HCT116 (cell line): ENCODE results near the gene CDKAL1. TPM values are rescaled to one million over a fixed set of nuclear protein-coding genes. Genes with fewer than 3 reads are reported as not detected.

Experiments
- ATAC-seq: fragments of 200-7000 bp; cut with Tn5 transposase; 2 replicates; pipeline ENCODE4 v1.9.1; 2020; ENCODE audit warnings: mild to moderate bottlenecking, moderate library complexity
- BruUV-seq: library from RNA; stranded (reverse); fragments of 400-500 nt; replicated peaks from 2 replicates; lab custom pipeline; 2021; lab: Mats Ljungman, UMichigan
- CTCF ChIA-PET: fragments of 300-600 bp; sonication (Branson Sonifier 250); formaldehyde crosslinking; loops from one replicate; lab custom pipeline; 2021; ENCODE audit warnings: antibody characterized with exemption; lab: Charles Lee
- POLR2A ChIA-PET: fragments of 300-600, 350-600 bp; sonication (Branson Sonifier 250); formaldehyde crosslinking; loops from one replicate; lab custom pipeline; 2021; ENCODE audit warnings: antibody characterized with exemption; lab: Charles Lee
- RAD21 ChIA-PET, 2 experiments: fragments of 300-600 bp; sonication (Branson Sonifier 250); formaldehyde crosslinking; loops; one replicate each; lab custom pipeline; 2023; ENCODE audit warnings: low total read pairs in 2 of 2; ENCODE audit not compliant: uncharacterized antibody in 2 of 2, unreplicated experiment in 2 of 2, low non-redundant PET in 1 of 2; lab: Charles Lee
- DNase-seq: peaks from one replicate; pipeline ENCODE4 v3.0.0-alpha.2; 2010; ENCODE audit warnings: low read depth, low spot score
- H2AFZ ChIP-seq: fragments of 200-600 bp; shearing (Covaris generic), sonication (generic); 2 replicates; pipeline ENCODE4 v1.6.1; 2017; ENCODE audit warnings: low read depth, mixed run types, mixed read lengths, antibody characterized with exemption, low read length; ENCODE audit not compliant: poor library complexity, severe bottlenecking
- H3K27ac ChIP-seq: 2 replicates; pipeline ENCODE4 v1.5.1; 2012; ENCODE audit warnings: low read depth, low read length
- H3K27me3 ChIP-seq: fragments of 200-600 bp; sonication (generic); 2 replicates; pipeline ENCODE4 v1.6.1; 2016; ENCODE audit warnings: mixed run types, low read length, mixed read lengths; ENCODE audit not compliant: insufficient read depth
- H3K36me3 ChIP-seq, 2 experiments: fragments of 200-500 bp in 1 of 2; fragments of 200-600 bp in 1 of 2; sonication (Bioruptor generic) in 1 of 2; sonication (generic) in 1 of 2; 2 replicates each; pipeline versions ENCODE4 v1.5.1 to v1.6.1; 2014 to 2016; ENCODE audit warnings: low read length in 2 of 2, inconsistent platforms in 1 of 2, mixed read lengths in 1 of 2, mixed run types in 1 of 2; ENCODE audit not compliant: insufficient read depth in 2 of 2, control insufficient read depth in 1 of 2
- H3K4me1 ChIP-seq, 2 experiments: fragments of 200-600 bp in 1 of 2; sonication (generic) in 1 of 2; 2 replicates each; pipeline versions ENCODE4 v1.5.1 to v1.6.1; 2012 to 2017; ENCODE audit warnings: low read length in 2 of 2, inconsistent platforms in 1 of 2, mild to moderate bottlenecking in 1 of 2, mixed read lengths in 1 of 2, mixed run types in 1 of 2, moderate library complexity in 1 of 2; ENCODE audit not compliant: insufficient read depth in 2 of 2, control insufficient read depth in 1 of 2
- H3K4me2 ChIP-seq: fragments of 200-600 bp; sonication (generic); 2 replicates; pipeline ENCODE4 v1.6.1; 2017; ENCODE audit warnings: mixed run types, low read length, mixed read lengths
- H3K4me3 ChIP-seq, 2 experiments: fragments of 200-600 bp in 1 of 2; sonication (generic) in 1 of 2; replicated peaks in 1 of 2; 2 replicates each; pipeline ENCODE4 v1.5.1; 2011 to 2016; ENCODE audit warnings: low read length in 2 of 2, control low read depth in 1 of 2, low read depth in 1 of 2, mild to moderate bottlenecking in 1 of 2, mixed read lengths in 1 of 2, mixed run types in 1 of 2
- H3K79me2 ChIP-seq: fragments of 200-600 bp; sonication (generic); 2 replicates; pipeline ENCODE4 v1.6.1; 2017; ENCODE audit warnings: mild to moderate bottlenecking, mixed run types, low read length, moderate library complexity, mixed read lengths; ENCODE audit not compliant: insufficient read depth
- H3K9ac ChIP-seq: fragments of 200-600 bp; sonication (generic); 2 replicates; pipeline ENCODE4 v1.6.1; 2016; ENCODE audit warnings: low read length, mixed read lengths
- H3K9me2 ChIP-seq: fragments of 200-600 bp; sonication (generic), shearing (Covaris generic); 2 replicates; pipeline ENCODE4 v1.6.1; 2017; ENCODE audit warnings: mixed run types, mild to moderate bottlenecking, moderate library complexity; ENCODE audit not compliant: insufficient read depth
- H3K9me3 ChIP-seq, 2 experiments: fragments of 200-500 bp in 1 of 2; fragments of 200-600 bp in 1 of 2; sonication (Bioruptor generic) in 1 of 2; sonication (generic) in 1 of 2; 2 replicates each; pipeline ENCODE4 v1.6.1; 2014 to 2017; ENCODE audit warnings: low read length in 2 of 2, mixed read lengths in 2 of 2, inconsistent platforms in 1 of 2, low read depth in 1 of 2, mild to moderate bottlenecking in 1 of 2, mixed run types in 1 of 2, moderate library complexity in 1 of 2; ENCODE audit not compliant: control insufficient read depth in 1 of 2, insufficient read depth in 1 of 2
- H4K20me1 ChIP-seq: fragments of 200-600 bp; sonication (generic), shearing (Covaris generic); 2 replicates; pipeline ENCODE4 v1.6.1; 2017; ENCODE audit warnings: mixed run types, mild to moderate bottlenecking, moderate library complexity; ENCODE audit not compliant: insufficient read depth
- CEBPB ChIP-seq: IDR thresholded peaks from 2 replicates; pipeline ENCODE4 v1.6.1; 2012; ENCODE audit warnings: low read depth
- EGR1 ChIP-seq: IDR thresholded peaks from 2 replicates; pipeline ENCODE4 v1.6.1; 2012; ENCODE audit warnings: low read depth
- EZH2 ChIP-seq: fragments of 200-600 bp; sonication (generic); IDR thresholded peaks from 2 replicates; pipeline ENCODE4 v1.6.1; 2017; ENCODE audit warnings: antibody characterized with exemption, mixed run types
- EZH2phosphoT487 ChIP-seq: fragments of 200-600 bp; IDR thresholded peaks from 2 replicates; pipeline ENCODE4 v1.6.1; 2018; ENCODE audit warnings: antibody characterized with exemption, borderline replicate concordance
- FOSL1 ChIP-seq: IDR thresholded peaks from 2 replicates; pipeline ENCODE4 v1.6.1; 2012; ENCODE audit warnings: low read depth
- POLR2AphosphoS5 ChIP-seq: IDR thresholded peaks from 2 replicates; pipeline ENCODE4 v1.6.1; 2011; ENCODE audit warnings: mild to moderate bottlenecking, low read depth, low read length, moderate library complexity
- RAD21 ChIP-seq: IDR thresholded peaks from 2 replicates; pipeline ENCODE4 v1.6.1; 2012; ENCODE audit warnings: low read depth, mild to moderate bottlenecking
- SIN3A ChIP-seq: IDR thresholded peaks from 2 replicates; pipeline ENCODE4 v1.6.1; 2012; ENCODE audit warnings: low read depth
- TCF7L2 ChIP-seq: IDR thresholded peaks from 2 replicates; pipeline ENCODE4 v1.7.0; 2011; ENCODE audit warnings: borderline replicate concordance, inconsistent platforms; ENCODE audit not compliant: insufficient read depth, insufficient read length; ENCODE audit errors: extremely low read depth
- ZFX ChIP-seq: fragments of 450-650 bp; IDR thresholded peaks from 2 replicates; pipeline ENCODE4 v1.6.1; 2017
- ZNF274 ChIP-seq: fragments of 200-500 bp; sonication (Bioruptor generic); IDR thresholded peaks from 2 replicates; pipeline ENCODE4 v1.6.1; 2014; ENCODE audit warnings: mild to moderate bottlenecking, low read depth, low read length, inconsistent platforms
- intact Hi-C: fragments of 100-400 bp; cut with micrococcal nuclease; formaldehyde crosslinking; loops from 2 replicates; pipeline ENCODE4 v1.10.0; 2022
- total RNA-seq: library from RNA; stranded (reverse); gene quantifications from one replicate; pipeline ENCODE4 v1.2.1, GENCODE V29; 2021; ENCODE audit not compliant: unreplicated experiment
- TF ChIP-seq, protein P1 (sequence below), 3 experiments: fragments of 200-600 bp in 1 of 3; sonication (generic) in 1 of 3; IDR thresholded peaks in 2 of 3; conservative IDR thresholded peaks in 1 of 3; 2 replicates each; pipeline ENCODE4 v1.5.1; 2012 to 2017; ENCODE audit warnings: low read depth in 2 of 3, low read length in 2 of 3, antibody characterized with exemption in 1 of 3, borderline replicate concordance in 1 of 3, control low read depth in 1 of 3, mild to moderate bottlenecking in 1 of 3, mixed read lengths in 1 of 3, mixed run types in 1 of 3, moderate library complexity in 1 of 3; ENCODE audit not compliant: insufficient read depth in 1 of 3
- TF ChIP-seq, protein P2 (sequence below): IDR thresholded peaks from 2 replicates; pipeline ENCODE4 v1.6.1; 2012; ENCODE audit warnings: low read depth
- TF ChIP-seq, protein P3 (sequence below): IDR thresholded peaks from 2 replicates; pipeline ENCODE4 v1.6.1; 2012
- TF ChIP-seq, protein P4 (sequence below): IDR thresholded peaks from 2 replicates; pipeline ENCODE4 v1.6.1; 2011; ENCODE audit warnings: mild to moderate bottlenecking, low read length, moderate library complexity; ENCODE audit not compliant: insufficient replicate concordance; ENCODE audit errors: extremely low read depth

Gene CDKAL1
- total RNA-seq, 1 experiment from 2014 or later: 14.9 TPM

DNA sequence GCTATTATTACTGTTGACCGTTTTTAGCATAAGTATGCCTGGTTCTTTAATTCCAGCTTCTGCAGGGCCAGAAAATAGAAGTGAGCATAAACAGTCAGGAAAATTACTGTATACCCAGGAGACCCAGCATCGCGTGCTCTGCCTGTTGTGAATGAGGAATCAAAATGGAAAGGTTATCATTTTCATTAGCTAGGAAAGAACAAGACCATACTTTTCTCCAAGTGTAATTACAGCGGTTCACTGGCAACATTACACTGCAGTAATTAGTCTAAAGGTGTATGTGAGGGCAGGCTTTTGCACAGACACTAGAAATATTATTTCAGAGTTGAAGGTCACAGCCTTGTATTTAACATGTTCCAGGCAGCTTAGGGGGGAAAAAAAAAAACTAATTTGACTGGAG, 655.5 kb downstream of the CDKAL1 start:
- H3K79me2 ChIP-seq: no peaks in the 10 kb centered on the region
- H3K4me1 ChIP-seq: peaks cover 0 to 4% of the 10 kb centered on the region in 2 experiments; a peak in 2 of 4 replicates
- intact Hi-C loops: no loop called here
- ChIA-PET POLR2A (interaction anchor here (0.7 to 0.8 kb wide), 2 partner anchors 9 to 247 kb away, joined by 3 read pairs; no protein-coding TSS in a partner anchor), CTCF (no interaction called here), RAD21 (no interaction called here)
- ATAC-seq: no peak
- TF ChIP-seq EZH2 (no peak), TCF7L2 (no peak), ZNF274 (no peak), POLR2AphosphoS5 (no peak), SIN3A (no peak), CEBPB (no peak), EGR1 (no peak), FOSL1 (no peak), ZFX (no peak), EZH2phosphoT487 (no peak), RAD21 (no peak)
- TF ChIP-seq, protein P1, sequence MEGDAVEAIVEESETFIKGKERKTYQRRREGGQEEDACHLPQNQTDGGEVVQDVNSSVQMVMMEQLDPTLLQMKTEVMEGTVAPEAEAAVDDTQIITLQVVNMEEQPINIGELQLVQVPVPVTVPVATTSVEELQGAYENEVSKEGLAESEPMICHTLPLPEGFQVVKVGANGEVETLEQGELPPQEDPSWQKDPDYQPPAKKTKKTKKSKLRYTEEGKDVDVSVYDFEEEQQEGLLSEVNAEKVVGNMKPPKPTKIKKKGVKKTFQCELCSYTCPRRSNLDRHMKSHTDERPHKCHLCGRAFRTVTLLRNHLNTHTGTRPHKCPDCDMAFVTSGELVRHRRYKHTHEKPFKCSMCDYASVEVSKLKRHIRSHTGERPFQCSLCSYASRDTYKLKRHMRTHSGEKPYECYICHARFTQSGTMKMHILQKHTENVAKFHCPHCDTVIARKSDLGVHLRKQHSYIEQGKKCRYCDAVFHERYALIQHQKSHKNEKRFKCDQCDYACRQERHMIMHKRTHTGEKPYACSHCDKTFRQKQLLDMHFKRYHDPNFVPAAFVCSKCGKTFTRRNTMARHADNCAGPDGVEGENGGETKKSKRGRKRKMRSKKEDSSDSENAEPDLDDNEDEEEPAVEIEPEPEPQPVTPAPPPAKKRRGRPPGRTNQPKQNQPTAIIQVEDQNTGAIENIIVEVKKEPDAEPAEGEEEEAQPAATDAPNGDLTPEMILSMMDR (IDR thresholded peaks at IDR 0.05 in 2 of 3, conservative IDR thresholded peaks at IDR 0.05 in 1 of 3; ENCODE audit: borderline replicate concordance in 1 of 3, insufficient read depth in 1 of 3, low read depth in 2 of 3, low read length in 2 of 3): no peak
- TF ChIP-seq, protein P2, sequence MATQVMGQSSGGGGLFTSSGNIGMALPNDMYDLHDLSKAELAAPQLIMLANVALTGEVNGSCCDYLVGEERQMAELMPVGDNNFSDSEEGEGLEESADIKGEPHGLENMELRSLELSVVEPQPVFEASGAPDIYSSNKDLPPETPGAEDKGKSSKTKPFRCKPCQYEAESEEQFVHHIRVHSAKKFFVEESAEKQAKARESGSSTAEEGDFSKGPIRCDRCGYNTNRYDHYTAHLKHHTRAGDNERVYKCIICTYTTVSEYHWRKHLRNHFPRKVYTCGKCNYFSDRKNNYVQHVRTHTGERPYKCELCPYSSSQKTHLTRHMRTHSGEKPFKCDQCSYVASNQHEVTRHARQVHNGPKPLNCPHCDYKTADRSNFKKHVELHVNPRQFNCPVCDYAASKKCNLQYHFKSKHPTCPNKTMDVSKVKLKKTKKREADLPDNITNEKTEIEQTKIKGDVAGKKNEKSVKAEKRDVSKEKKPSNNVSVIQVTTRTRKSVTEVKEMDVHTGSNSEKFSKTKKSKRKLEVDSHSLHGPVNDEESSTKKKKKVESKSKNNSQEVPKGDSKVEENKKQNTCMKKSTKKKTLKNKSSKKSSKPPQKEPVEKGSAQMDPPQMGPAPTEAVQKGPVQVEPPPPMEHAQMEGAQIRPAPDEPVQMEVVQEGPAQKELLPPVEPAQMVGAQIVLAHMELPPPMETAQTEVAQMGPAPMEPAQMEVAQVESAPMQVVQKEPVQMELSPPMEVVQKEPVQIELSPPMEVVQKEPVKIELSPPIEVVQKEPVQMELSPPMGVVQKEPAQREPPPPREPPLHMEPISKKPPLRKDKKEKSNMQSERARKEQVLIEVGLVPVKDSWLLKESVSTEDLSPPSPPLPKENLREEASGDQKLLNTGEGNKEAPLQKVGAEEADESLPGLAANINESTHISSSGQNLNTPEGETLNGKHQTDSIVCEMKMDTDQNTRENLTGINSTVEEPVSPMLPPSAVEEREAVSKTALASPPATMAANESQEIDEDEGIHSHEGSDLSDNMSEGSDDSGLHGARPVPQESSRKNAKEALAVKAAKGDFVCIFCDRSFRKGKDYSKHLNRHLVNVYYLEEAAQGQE: no peak
- TF ChIP-seq, protein P3, sequence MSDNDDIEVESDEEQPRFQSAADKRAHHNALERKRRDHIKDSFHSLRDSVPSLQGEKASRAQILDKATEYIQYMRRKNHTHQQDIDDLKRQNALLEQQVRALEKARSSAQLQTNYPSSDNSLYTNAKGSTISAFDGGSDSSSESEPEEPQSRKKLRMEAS: no peak
- TF ChIP-seq, protein P4, sequence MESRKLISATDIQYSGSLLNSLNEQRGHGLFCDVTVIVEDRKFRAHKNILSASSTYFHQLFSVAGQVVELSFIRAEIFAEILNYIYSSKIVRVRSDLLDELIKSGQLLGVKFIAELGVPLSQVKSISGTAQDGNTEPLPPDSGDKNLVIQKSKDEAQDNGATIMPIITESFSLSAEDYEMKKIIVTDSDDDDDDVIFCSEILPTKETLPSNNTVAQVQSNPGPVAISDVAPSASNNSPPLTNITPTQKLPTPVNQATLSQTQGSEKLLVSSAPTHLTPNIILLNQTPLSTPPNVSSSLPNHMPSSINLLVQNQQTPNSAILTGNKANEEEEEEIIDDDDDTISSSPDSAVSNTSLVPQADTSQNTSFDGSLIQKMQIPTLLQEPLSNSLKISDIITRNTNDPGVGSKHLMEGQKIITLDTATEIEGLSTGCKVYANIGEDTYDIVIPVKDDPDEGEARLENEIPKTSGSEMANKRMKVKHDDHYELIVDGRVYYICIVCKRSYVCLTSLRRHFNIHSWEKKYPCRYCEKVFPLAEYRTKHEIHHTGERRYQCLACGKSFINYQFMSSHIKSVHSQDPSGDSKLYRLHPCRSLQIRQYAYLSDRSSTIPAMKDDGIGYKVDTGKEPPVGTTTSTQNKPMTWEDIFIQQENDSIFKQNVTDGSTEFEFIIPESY: no peak
- no peaks in the 10 kb centered on the region for H3K9me2 ChIP-seq
- no peak overlapping the region for H2AFZ ChIP-seq
- no peaks in the 10 kb centered on the region; a peak in 1 of 4 replicates for H3K9me3 ChIP-seq
- no TSS peak for BruUV-seq
- H3K4me3 ChIP-seq: no peak overlapping the region
- H3K27me3 ChIP-seq: no peaks in the 10 kb centered on the region
- no peak overlapping the region for H3K4me2 ChIP-seq
- H3K27ac ChIP-seq: no peak overlapping the region
- no peaks in the 10 kb centered on the region for H3K36me3 ChIP-seq
- no peak for DNase-seq
- H4K20me1 ChIP-seq: no peaks in the 10 kb centered on the region
- no peak overlapping the region for H3K9ac ChIP-seq
